ENCODE data around the gene MYO1E. TPM values are rescaled to one million over a fixed set of nuclear protein-coding genes. Genes with fewer than 3 reads are reported as not detected.

Gene MYO1E
- total and polyA plus RNA-seq, 2 of the 4 experiments (the other 2 are of a cell fraction), result 13.4 to 37.3 TPM

DNA sequence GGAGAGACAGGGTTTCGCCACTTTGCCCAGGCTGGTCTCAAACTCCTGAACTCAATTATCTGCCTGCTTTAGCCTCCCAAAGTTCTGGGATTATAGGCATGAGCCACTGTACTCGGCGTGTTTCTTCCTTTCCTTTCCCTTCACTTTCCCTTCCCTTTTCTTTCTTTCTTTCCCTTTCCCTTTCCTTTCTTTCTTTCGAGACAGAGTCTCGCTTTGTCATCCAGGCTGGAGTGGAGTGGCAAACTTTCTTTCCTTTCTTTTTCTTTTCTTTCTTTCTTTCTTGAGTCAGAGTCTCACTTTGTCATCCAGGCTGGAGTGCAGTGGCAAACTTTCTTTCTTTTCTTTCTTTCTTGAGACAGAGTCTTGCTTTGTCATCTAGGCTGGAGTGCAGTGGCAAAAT is 183.4 kb downstream of the MYO1E start:
- Histone ChIP-seq H3K27me3 (ENCODE audit: control insufficient read depth, insufficient read depth, low read length) (no peaks in the 10 kb centered on the region), H3K4me1 (ENCODE audit: control insufficient read depth, insufficient read depth, low read length) (peaks cover 11% of the 10 kb centered on the region), H3K18ac (ENCODE audit: low read depth, low read length) (no peak overlapping the region), H3K9me3 (ENCODE audit: control insufficient read depth, insufficient read depth, low read length) (peaks cover 2% of the 10 kb centered on the region; the same call in 1 of the 2 replicates), H3K4ac (ENCODE audit: low read depth, low read length) (no peak overlapping the region), H3K9me1 (ENCODE audit: insufficient read depth, low read length) (peaks cover 19% of the 10 kb centered on the region), H2BK5ac (ENCODE audit: low read depth, low read length, poor library complexity, severe bottlenecking) (no peak overlapping the region), H4K20me1 (ENCODE audit: insufficient read depth, low read length) (peaks cover 5% of the 10 kb centered on the region), H3K14ac (replicated peaks; ENCODE audit: low read depth, low read length) (no peak overlapping the region), H3K23ac (ENCODE audit: low read depth, low read length) (no peak overlapping the region), H2BK120ac (ENCODE audit: low read depth, low read length) (no peak overlapping the region), H2BK15ac (ENCODE audit: low read depth, low read length) (no peak overlapping the region), H2AFZ (replicated peaks; ENCODE audit: low read length, poor library complexity) (no peak overlapping the region), H4K8ac (ENCODE audit: low read depth in 2 of 2, low read length in 2 of 2) (no peak overlapping the region), H4K91ac (ENCODE audit: insufficient read depth, low read depth, low read length) (no peak overlapping the region), H2BK20ac (ENCODE audit: low read depth, low read length) (no peak overlapping the region), H4K5ac (ENCODE audit: low read depth, low read length) (no peak overlapping the region), H2AK9ac (replicated peaks; ENCODE audit: low read depth, low read length, poor library complexity) (no peak overlapping the region), H2AK5ac (ENCODE audit: low read depth, low read length) (no peak overlapping the region; the same call in 1 of the 2 replicates), H3K36me3 (ENCODE audit: control insufficient read depth, insufficient read depth, low read length) (peaks cover 11% of the 10 kb centered on the region), H3K56ac (ENCODE audit: extremely low read depth, insufficient read depth, low read length) (no peak overlapping the region), H3K79me1 (ENCODE audit: low read depth in 1 of 2, low read length in 2 of 2) (peaks cover 8 to 41% of the 10 kb centered on the region in 2 experiments; a peak in 3 of 4 replicates), H3K4me2 (ENCODE audit: low read depth, low read length) (no peak overlapping the region), H3K27ac (ENCODE audit: insufficient read depth, low read length) (no peak overlapping the region), H3K4me3 (ENCODE audit: insufficient read depth, low read depth, low read length) (no peak overlapping the region), H3K9ac (ENCODE audit: low read depth, low read length) (no peak overlapping the region)
- BruUV-seq (replicated peaks), result no TSS peak
- ChIA-PET CTCF (no interaction called here), POLR2A (ENCODE audit: unreplicated experiment) (no interaction called here)
- ATAC-seq (ENCODE audit: low read depth) (no peak), DNase-seq (no peak)
- in situ Hi-C loops (cut with MboI; ENCODE audit: low sequenced_read_pairs) (no loop called here), intact Hi-C loops (cut with micrococcal nuclease) (no loop called here), dilution Hi-C loops (cut with HindIII; ENCODE audit: low sequenced_read_pairs, unreplicated experiment) (no loop called here)
- 100% methylated on average over 1 of the region's 5 CpGs; no CpG with 5 or more reads in 1 of the 2 experiments for WGBS, 2 experiments (ENCODE audit: extremely low coverage in 2 of 2, insufficient read length in 1 of 2)
- TF ChIP-seq CTCF (conservative IDR thresholded peaks at IDR 0.05; ENCODE audit: low read depth, low read length), result no peak
- no peak for TF ChIP-seq RFX5 (IDR thresholded peaks at IDR 0.05; ENCODE audit: low read depth, low read length)
- TF ChIP-seq SMC3 (IDR thresholded peaks at IDR 0.05; ENCODE audit: low read depth, low read length), result no peak

Data from IMR-90 (cell line).